ENCODE results near the gene KRTAP10-1.

GRCh38 chr21:44582055-44582454, 42.1 kb upstream of the KRTAP10-1 start:
- TF ChIP-seq CTCF (IDR thresholded peaks at IDR 0.05), result no peak
- no peak for TF ChIP-seq POLR2A (IDR thresholded peaks at IDR 0.05)

All from uterus (tissue), 2 donors.